HepG2 (cell line): ENCODE measurements around the gene TLX1.

Experiments used
- EZH2 ChIP-seq: conservative IDR thresholded peaks from 2 replicates; pipeline ENCODE4 v1.6.1; 2012; ENCODE audit warnings: mild to moderate bottlenecking, low read depth, low read length, moderate library complexity
- KLF15 ChIP-seq: sonication (generic); formaldehyde crosslinking; IDR thresholded peaks from 2 replicates; pipeline ENCODE4 v1.8.1; 2023; ENCODE audit warnings: borderline replicate concordance, mild to moderate bottlenecking, inconsistent platforms, missing genetic modification reagents, mixed read lengths
- SMARCE1 ChIP-seq: fragments of 450-650 bp; IDR thresholded peaks from 2 replicates; pipeline ENCODE4 v1.6.1; 2017; ENCODE audit warnings: borderline replicate concordance
- ZNF333 ChIP-seq: sonication (generic); formaldehyde crosslinking; IDR thresholded peaks from 2 replicates; pipeline ENCODE4 v1.4.0; 2020; ENCODE audit warnings: mild to moderate bottlenecking, missing genetic modification reagents, borderline replicate concordance
- ZNF703 ChIP-seq: sonication (generic); formaldehyde crosslinking; IDR thresholded peaks from 2 replicates; pipeline ENCODE4 v1.5.1; 2020; ENCODE audit warnings: missing genetic modification reagents, mild to moderate bottlenecking, moderate library complexity, borderline replicate concordance
- ZNF746 ChIP-seq: sonication (generic); formaldehyde crosslinking; IDR thresholded peaks from 2 replicates; pipeline ENCODE4 v1.8.0; 2022; ENCODE audit warnings: mild to moderate bottlenecking, missing genetic modification reagents

DNA sequence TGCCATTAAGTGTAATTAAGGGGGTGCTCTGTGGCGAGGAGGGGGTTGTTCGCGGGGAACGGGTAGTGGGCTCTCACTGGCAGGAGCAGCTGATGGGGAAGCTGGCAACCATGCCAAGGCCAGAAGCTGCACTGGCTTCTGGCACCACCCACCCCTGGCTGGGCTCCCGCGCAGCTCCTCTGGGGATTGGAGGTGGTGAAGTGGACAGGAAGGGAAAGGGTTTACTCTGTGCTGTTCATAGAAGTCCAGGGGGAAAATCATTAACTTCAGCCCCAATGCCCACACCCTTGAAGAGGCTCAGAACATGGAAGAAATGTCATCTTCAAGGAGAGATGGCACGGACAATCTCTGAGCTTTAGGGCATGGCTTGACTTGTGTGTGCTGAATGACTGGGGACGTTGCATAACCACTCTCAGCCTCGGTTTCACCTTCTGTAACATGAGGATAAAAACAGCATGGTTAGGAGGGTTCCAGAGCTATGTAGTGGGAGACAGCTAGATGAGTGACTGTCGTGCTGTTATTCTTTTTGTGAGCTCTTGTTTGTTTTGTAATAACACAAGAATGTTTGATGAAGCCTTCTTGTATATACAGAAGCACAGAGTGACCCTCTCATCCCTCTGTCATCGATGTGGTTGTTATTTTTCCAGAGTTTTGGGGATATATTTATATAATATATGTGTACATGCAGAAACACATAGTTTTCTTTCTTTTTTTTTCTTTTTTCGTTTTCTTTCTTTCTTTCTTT is 39.4 kb upstream of the TLX1 start:
- no peak for TF ChIP-seq EZH2
- TF ChIP-seq SMARCE1, result no peak
- no peak for TF ChIP-seq ZNF746 (CRISPR knock-in tag)
- TF ChIP-seq ZNF703 (CRISPR knock-in tag), result no peak
- TF ChIP-seq KLF15 (CRISPR knock-in tag), result no peak
- no peak for TF ChIP-seq ZNF333 (CRISPR knock-in tag)
